WTC11 (cell line): Measurements from ENCODE around the gene CETP. TPM values are rescaled to one million over a fixed set of nuclear protein-coding genes. Genes with fewer than 3 reads are reported as not detected.

ENCODE experiments used
- ATAC-seq: fragments of 200-7000 bp; cut with Tn5 transposase; 2 replicates; pipeline ENCODE4 v1.10.0; 2021; ENCODE audit warnings: mild to moderate bottlenecking, moderate library complexity
- CTCF ChIA-PET: fragments of 300-600 bp; sonication (Branson Sonifier 250); formaldehyde crosslinking; loops from one replicate; lab custom pipeline; 2021; ENCODE audit warnings: antibody characterized with exemption; lab: Charles Lee
- POLR2A ChIA-PET: fragments of 350-600 bp; sonication (Branson Sonifier 250); formaldehyde crosslinking; loops from one replicate; lab custom pipeline; 2021; ENCODE audit warnings: antibody characterized with exemption; lab: Charles Lee
- DNase-seq: peaks from one replicate; pipeline ENCODE4 v3.0.0; 2021; ENCODE audit warnings: low spot score
- H3K27ac Mint-ChIP-seq: 2 replicates; pipeline ENCODE4 v1.8.0; 2021; ENCODE audit warnings: mixed read lengths
- H3K27me3 Mint-ChIP-seq: 2 replicates; pipeline ENCODE4 v1.8.0; 2021; ENCODE audit warnings: low read depth, mild to moderate bottlenecking, moderate library complexity, mixed read lengths
- H3K36me3 Mint-ChIP-seq: 2 replicates; pipeline ENCODE4 v1.8.0; 2021; ENCODE audit warnings: mixed read lengths
- H3K4me1 Mint-ChIP-seq: 2 replicates; pipeline ENCODE4 v1.8.0; 2022; ENCODE audit warnings: mixed read lengths
- H3K4me3 Mint-ChIP-seq: 2 replicates; pipeline ENCODE4 v1.8.0; 2021; ENCODE audit warnings: mild to moderate bottlenecking, moderate library complexity, mixed read lengths
- H3K9me3 Mint-ChIP-seq: 2 replicates; pipeline ENCODE4 v1.8.0; 2021; ENCODE audit warnings: mixed read lengths
- CREB1 ChIP-seq: sonication (generic); formaldehyde crosslinking; IDR thresholded peaks from 2 replicates; pipeline ENCODE4 v1.8.0; 2023; ENCODE audit warnings: mild to moderate bottlenecking, missing genetic modification reagents
- CREM ChIP-seq: sonication (generic); formaldehyde crosslinking; IDR thresholded peaks from 2 replicates; pipeline ENCODE4 v1.8.1; 2022; ENCODE audit warnings: mild to moderate bottlenecking, missing genetic modification reagents, moderate library complexity
- FOXK1 ChIP-seq: sonication (generic); formaldehyde crosslinking; IDR thresholded peaks from 2 replicates; pipeline ENCODE4 v1.8.0; 2022; ENCODE audit warnings: mild to moderate bottlenecking, moderate library complexity, missing genetic modification reagents
- FOXP1 ChIP-seq: sonication (generic); formaldehyde crosslinking; IDR thresholded peaks from 2 replicates; pipeline ENCODE4 v1.8.0; 2022; ENCODE audit warnings: missing genetic modification reagents, mild to moderate bottlenecking, moderate library complexity, borderline replicate concordance
- HMGA2 ChIP-seq: fragments of 250-450 bp; sonication (Bioruptor Pico); IDR thresholded peaks from 2 replicates; pipeline ENCODE4 v1.4.0; 2021; ENCODE audit warnings: mild to moderate bottlenecking, moderate library complexity
- MXD4 ChIP-seq: fragments of 250-450 bp; sonication (Bioruptor Pico); IDR thresholded peaks from 2 replicates; pipeline ENCODE4 v1.8.0; 2021; ENCODE audit warnings: mild to moderate bottlenecking, moderate library complexity, borderline replicate concordance
- MYBL2 ChIP-seq: sonication (generic); formaldehyde crosslinking; IDR thresholded peaks from 2 replicates; pipeline ENCODE4 v1.8.1; 2023; ENCODE audit warnings: mild to moderate bottlenecking, moderate library complexity, missing genetic modification reagents
- NFATC4 ChIP-seq: fragments of 250-450 bp; sonication (Bioruptor Pico); IDR thresholded peaks from 2 replicates; pipeline ENCODE4 v1.9.0; 2021; ENCODE audit warnings: mild to moderate bottlenecking
- NFYB ChIP-seq: sonication (generic); formaldehyde crosslinking; conservative IDR thresholded peaks from 2 replicates; pipeline ENCODE4 v1.8.0; 2022; ENCODE audit warnings: low read depth, missing genetic modification reagents
- NR3C1 ChIP-seq: sonication (generic); formaldehyde crosslinking; conservative IDR thresholded peaks from 2 replicates; pipeline ENCODE4 v1.8.1; 2023; ENCODE audit warnings: low read depth, mild to moderate bottlenecking, missing genetic modification reagents
- RORB ChIP-seq: fragments of 250-450 bp; sonication (Bioruptor Pico); IDR thresholded peaks from 2 replicates; pipeline ENCODE4 v1.9.0; 2021; ENCODE audit warnings: mild to moderate bottlenecking
- SOX15 ChIP-seq: fragments of 250-450 bp; sonication (Bioruptor Pico); IDR thresholded peaks from 2 replicates; pipeline ENCODE4 v1.9.0; 2021; ENCODE audit warnings: mild to moderate bottlenecking
- ZBTB21 ChIP-seq: sonication (generic); formaldehyde crosslinking; IDR thresholded peaks from 2 replicates; pipeline ENCODE4 v1.8.1; 2023; ENCODE audit warnings: mild to moderate bottlenecking, missing genetic modification reagents, borderline replicate concordance
- ZNF317 ChIP-seq: sonication (generic); formaldehyde crosslinking; IDR thresholded peaks from 2 replicates; pipeline ENCODE4 v1.8.1; 2023; ENCODE audit warnings: low read depth, mild to moderate bottlenecking, moderate library complexity, missing genetic modification reagents, borderline replicate concordance
- ZNF671 ChIP-seq: fragments of 250-450 bp; sonication (Bioruptor Pico); IDR thresholded peaks from 2 replicates; pipeline ENCODE4 v1.8.0; 2021; ENCODE audit warnings: mild to moderate bottlenecking
- total RNA-seq: library from RNA; stranded (reverse); gene quantifications from 3 replicates; pipeline ENCODE4 v1.2.3, GENCODE V29; 2021
- TF ChIP-seq, protein P1 (sequence below): sonication (generic); formaldehyde crosslinking; IDR thresholded peaks from 2 replicates; pipeline ENCODE4 v1.8.0; 2023; ENCODE audit warnings: mild to moderate bottlenecking, missing genetic modification reagents
- TF ChIP-seq, protein P2 (sequence below): sonication (generic); formaldehyde crosslinking; IDR thresholded peaks from 2 replicates; pipeline ENCODE4 v1.8.0; 2022; ENCODE audit warnings: mild to moderate bottlenecking, missing genetic modification reagents
- TF ChIP-seq, protein P3 (sequence below): sonication (generic); formaldehyde crosslinking; IDR thresholded peaks from 2 replicates; pipeline ENCODE4 v1.8.0; 2023; ENCODE audit warnings: missing genetic modification reagents, mild to moderate bottlenecking, borderline replicate concordance
- TF ChIP-seq, protein P4 (sequence below): fragments of 200-600 bp; IDR thresholded peaks from 2 replicates; pipeline ENCODE4 v1.8.0; 2022; ENCODE audit warnings: antibody characterized with exemption
- TF ChIP-seq, protein P5 (sequence below): sonication (generic); formaldehyde crosslinking; IDR thresholded peaks from 2 replicates; pipeline ENCODE4 v1.8.1; 2022; ENCODE audit warnings: missing genetic modification reagents, borderline replicate concordance

CETP gene
- total RNA-seq, 1 experiment from 2014 or later: not detected

DNA sequence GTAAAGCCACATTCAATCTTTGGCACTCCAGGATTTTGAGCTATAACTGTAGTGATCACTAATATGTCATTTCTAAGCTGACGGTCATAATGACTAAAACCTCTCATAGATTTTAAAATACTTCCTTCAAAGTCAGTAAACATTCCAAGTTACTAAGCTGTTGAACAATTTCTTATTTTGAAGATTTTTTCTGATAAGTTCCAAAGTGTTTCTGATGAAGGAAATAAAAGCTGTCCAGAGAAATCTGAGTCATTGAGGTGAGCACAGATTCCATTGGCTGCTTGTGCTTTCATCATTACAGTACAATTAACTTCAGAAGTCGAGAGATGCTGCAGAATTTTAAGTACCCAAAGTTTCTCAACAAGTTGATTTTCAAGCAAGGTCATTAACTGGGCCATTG is 51.5 kb downstream of the CETP start:
- TF ChIP-seq SOX15 (CRISPR knock-in tag) (no peak), NR3C1 (no peak), ZNF671 (CRISPR knock-in tag) (no peak), CREB1 (CRISPR knock-in tag) (no peak), MYBL2 (no peak), FOXK1 (CRISPR knock-in tag) (no peak), ZBTB21 (CRISPR knock-in tag) (no peak), NFATC4 (CRISPR knock-in tag) (no peak), CREM (no peak), HMGA2 (CRISPR knock-in tag) (no peak), ZNF317 (CRISPR knock-in tag) (no peak)
- TF ChIP-seq, protein P1, sequence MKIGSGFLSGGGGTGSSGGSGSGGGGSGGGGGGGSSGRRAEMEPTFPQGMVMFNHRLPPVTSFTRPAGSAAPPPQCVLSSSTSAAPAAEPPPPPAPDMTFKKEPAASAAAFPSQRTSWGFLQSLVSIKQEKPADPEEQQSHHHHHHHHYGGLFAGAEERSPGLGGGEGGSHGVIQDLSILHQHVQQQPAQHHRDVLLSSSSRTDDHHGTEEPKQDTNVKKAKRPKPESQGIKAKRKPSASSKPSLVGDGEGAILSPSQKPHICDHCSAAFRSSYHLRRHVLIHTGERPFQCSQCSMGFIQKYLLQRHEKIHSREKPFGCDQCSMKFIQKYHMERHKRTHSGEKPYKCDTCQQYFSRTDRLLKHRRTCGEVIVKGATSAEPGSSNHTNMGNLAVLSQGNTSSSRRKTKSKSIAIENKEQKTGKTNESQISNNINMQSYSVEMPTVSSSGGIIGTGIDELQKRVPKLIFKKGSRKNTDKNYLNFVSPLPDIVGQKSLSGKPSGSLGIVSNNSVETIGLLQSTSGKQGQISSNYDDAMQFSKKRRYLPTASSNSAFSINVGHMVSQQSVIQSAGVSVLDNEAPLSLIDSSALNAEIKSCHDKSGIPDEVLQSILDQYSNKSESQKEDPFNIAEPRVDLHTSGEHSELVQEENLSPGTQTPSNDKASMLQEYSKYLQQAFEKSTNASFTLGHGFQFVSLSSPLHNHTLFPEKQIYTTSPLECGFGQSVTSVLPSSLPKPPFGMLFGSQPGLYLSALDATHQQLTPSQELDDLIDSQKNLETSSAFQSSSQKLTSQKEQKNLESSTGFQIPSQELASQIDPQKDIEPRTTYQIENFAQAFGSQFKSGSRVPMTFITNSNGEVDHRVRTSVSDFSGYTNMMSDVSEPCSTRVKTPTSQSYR (CRISPR knock-in tag): no peak
- TF ChIP-seq, protein P2, sequence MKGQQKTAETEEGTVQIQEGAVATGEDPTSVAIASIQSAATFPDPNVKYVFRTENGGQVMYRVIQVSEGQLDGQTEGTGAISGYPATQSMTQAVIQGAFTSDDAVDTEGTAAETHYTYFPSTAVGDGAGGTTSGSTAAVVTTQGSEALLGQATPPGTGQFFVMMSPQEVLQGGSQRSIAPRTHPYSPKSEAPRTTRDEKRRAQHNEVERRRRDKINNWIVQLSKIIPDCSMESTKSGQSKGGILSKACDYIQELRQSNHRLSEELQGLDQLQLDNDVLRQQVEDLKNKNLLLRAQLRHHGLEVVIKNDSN (CRISPR knock-in tag): no peak
- TF ChIP-seq, all 79 proteins: peak for 0
- Mint-ChIP-seq H3K4me1 (peaks cover 7% of the 10 kb centered on the region), H3K27ac (no peak overlapping the region), H3K27me3 (no peaks in the 10 kb centered on the region), H3K9me3 (no peaks in the 10 kb centered on the region), H3K4me3 (no peak overlapping the region), H3K36me3 (no peaks in the 10 kb centered on the region)
- no peak for ATAC-seq
- ChIA-PET POLR2A (no interaction called here), CTCF (interaction anchor here (2.2 kb wide), 1 partner anchor 49 kb away, joined by 16 read pairs; no protein-coding TSS in a partner anchor)
- DNase-seq: no peak

DNA sequence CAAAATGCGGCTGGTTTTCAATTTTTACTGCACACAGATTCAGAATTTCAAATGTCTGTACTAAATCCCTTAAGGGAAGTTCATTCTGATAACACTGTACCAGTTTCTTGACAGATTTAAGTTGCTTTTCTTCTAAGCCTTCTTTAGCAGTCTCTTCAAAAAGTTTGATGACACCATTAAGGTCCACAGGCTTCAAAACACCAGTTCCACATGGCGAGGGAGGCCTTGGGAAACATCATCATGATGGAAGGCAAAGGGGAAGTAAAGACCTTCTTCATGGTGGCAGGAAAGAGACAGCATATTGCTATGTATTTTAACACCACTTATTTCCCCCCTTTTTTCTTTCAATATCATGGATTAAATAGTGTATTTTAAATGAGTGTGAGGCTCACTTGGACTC is 52.2 kb downstream of the CETP start:
- Mint-ChIP-seq H3K27ac (no peak overlapping the region), H3K9me3 (no peaks in the 10 kb centered on the region), H3K27me3 (no peaks in the 10 kb centered on the region)
- POLR2A ChIA-PET: no interaction called here
- CTCF ChIA-PET: interaction anchor here (2.2 kb wide), 1 partner anchor 50 kb away, joined by 16 read pairs; no protein-coding TSS in a partner anchor
- no peak for ATAC-seq
- TF ChIP-seq, protein P3, sequence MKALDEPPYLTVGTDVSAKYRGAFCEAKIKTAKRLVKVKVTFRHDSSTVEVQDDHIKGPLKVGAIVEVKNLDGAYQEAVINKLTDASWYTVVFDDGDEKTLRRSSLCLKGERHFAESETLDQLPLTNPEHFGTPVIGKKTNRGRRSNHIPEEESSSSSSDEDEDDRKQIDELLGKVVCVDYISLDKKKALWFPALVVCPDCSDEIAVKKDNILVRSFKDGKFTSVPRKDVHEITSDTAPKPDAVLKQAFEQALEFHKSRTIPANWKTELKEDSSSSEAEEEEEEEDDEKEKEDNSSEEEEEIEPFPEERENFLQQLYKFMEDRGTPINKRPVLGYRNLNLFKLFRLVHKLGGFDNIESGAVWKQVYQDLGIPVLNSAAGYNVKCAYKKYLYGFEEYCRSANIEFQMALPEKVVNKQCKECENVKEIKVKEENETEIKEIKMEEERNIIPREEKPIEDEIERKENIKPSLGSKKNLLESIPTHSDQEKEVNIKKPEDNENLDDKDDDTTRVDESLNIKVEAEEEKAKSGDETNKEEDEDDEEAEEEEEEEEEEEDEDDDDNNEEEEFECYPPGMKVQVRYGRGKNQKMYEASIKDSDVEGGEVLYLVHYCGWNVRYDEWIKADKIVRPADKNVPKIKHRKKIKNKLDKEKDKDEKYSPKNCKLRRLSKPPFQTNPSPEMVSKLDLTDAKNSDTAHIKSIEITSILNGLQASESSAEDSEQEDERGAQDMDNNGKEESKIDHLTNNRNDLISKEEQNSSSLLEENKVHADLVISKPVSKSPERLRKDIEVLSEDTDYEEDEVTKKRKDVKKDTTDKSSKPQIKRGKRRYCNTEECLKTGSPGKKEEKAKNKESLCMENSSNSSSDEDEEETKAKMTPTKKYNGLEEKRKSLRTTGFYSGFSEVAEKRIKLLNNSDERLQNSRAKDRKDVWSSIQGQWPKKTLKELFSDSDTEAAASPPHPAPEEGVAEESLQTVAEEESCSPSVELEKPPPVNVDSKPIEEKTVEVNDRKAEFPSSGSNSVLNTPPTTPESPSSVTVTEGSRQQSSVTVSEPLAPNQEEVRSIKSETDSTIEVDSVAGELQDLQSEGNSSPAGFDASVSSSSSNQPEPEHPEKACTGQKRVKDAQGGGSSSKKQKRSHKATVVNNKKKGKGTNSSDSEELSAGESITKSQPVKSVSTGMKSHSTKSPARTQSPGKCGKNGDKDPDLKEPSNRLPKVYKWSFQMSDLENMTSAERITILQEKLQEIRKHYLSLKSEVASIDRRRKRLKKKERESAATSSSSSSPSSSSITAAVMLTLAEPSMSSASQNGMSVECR (CRISPR knock-in tag): no peak
- TF ChIP-seq MXD4 (CRISPR knock-in tag) (no peak), FOXK1 (CRISPR knock-in tag) (no peak), RORB (CRISPR knock-in tag) (no peak), FOXP1 (CRISPR knock-in tag) (no peak), NFYB (CRISPR knock-in tag) (no peak)
- TF ChIP-seq, protein P4, sequence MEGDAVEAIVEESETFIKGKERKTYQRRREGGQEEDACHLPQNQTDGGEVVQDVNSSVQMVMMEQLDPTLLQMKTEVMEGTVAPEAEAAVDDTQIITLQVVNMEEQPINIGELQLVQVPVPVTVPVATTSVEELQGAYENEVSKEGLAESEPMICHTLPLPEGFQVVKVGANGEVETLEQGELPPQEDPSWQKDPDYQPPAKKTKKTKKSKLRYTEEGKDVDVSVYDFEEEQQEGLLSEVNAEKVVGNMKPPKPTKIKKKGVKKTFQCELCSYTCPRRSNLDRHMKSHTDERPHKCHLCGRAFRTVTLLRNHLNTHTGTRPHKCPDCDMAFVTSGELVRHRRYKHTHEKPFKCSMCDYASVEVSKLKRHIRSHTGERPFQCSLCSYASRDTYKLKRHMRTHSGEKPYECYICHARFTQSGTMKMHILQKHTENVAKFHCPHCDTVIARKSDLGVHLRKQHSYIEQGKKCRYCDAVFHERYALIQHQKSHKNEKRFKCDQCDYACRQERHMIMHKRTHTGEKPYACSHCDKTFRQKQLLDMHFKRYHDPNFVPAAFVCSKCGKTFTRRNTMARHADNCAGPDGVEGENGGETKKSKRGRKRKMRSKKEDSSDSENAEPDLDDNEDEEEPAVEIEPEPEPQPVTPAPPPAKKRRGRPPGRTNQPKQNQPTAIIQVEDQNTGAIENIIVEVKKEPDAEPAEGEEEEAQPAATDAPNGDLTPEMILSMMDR: no peak
- TF ChIP-seq, protein P5, sequence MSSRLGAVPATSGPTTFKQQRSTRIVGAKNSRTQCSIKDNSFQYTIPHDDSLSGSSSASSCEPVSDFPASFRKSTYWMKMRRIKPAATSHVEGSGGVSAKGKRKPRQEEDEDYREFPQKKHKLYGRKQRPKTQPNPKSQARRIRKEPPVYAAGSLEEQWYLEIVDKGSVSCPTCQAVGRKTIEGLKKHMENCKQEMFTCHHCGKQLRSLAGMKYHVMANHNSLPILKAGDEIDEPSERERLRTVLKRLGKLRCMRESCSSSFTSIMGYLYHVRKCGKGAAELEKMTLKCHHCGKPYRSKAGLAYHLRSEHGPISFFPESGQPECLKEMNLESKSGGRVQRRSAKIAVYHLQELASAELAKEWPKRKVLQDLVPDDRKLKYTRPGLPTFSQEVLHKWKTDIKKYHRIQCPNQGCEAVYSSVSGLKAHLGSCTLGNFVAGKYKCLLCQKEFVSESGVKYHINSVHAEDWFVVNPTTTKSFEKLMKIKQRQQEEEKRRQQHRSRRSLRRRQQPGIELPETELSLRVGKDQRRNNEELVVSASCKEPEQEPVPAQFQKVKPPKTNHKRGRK (CRISPR knock-in tag): no peak
- TF ChIP-seq, all 79 proteins: peak for 0
- DNase-seq: no peak
- H3K4me1 Mint-ChIP-seq: peaks cover 7% of the 10 kb centered on the region
- H3K4me3 Mint-ChIP-seq: no peak overlapping the region
- no peaks in the 10 kb centered on the region for H3K36me3 Mint-ChIP-seq
